CD4-positive, alpha-beta T cell treated with Interferon alpha-2 for 1 hour (primary cell): ENCODE data around the gene FAM222A.

Experiments used
- DNase-seq, 2 donors: peaks; one replicate each; pipeline ENCODE4 v3.0.0-alpha.2; 2020 to 2022

Gene FAM222A

GRCh38 chr12:109726106-109726497 lies 12.5 kb downstream of the FAM222A start:
- no peak for DNase-seq

- no peak for DNase-seq
Measured at GRCh38 chr12:109726511-109727038, 12.9 kb downstream of the FAM222A start.

GRCh38 chr12:109727039-109727723 lies 13.6 kb downstream of the FAM222A start:
- no peak for DNase-seq

GRCh38 chr12:109727746-109728726 lies 14.4 kb downstream of the FAM222A start:
- no peak for DNase-seq

GRCh38 chr12:109728921-109729320 lies 15.3 kb downstream of the FAM222A start:
- no peak for DNase-seq

GRCh38 chr12:109729371-109729781 lies 15.8 kb downstream of the FAM222A start:
- DNase-seq = no peak

- no peak for DNase-seq
Measured at GRCh38 chr12:109729801-109730200, 16.2 kb downstream of the FAM222A start.

- DNase-seq = no peak
Measured at GRCh38 chr12:109730306-109731145, 16.9 kb downstream of the FAM222A start.

- DNase-seq = no peak
Measured at GRCh38 chr12:109731231-109731731, 17.7 kb downstream of the FAM222A start.

GRCh38 chr12:109731806-109732205 lies 18.2 kb downstream of the FAM222A start:
- no peak for DNase-seq

- no peak for DNase-seq
Measured at GRCh38 chr12:109732321-109733305, 19.0 kb downstream of the FAM222A start.

- no peak for DNase-seq
Measured at GRCh38 chr12:109734219-109735000, 20.8 kb downstream of the FAM222A start.

GRCh38 chr12:109735051-109735521 lies 21.5 kb downstream of the FAM222A start:
- DNase-seq = no peak

GRCh38 chr12:109735825-109736551 lies 22.4 kb downstream of the FAM222A start:
- no peak for DNase-seq

GRCh38 chr12:109736552-109737108 lies 23.0 kb downstream of the FAM222A start:
- no peak for DNase-seq

GRCh38 chr12:109737126-109737525 lies 23.5 kb downstream of the FAM222A start:
- DNase-seq = no peak

GRCh38 chr12:109737631-109738030 lies 24.0 kb downstream of the FAM222A start:
- DNase-seq = no peak

GRCh38 chr12:109738209-109738608 lies 24.6 kb downstream of the FAM222A start:
- DNase-seq = no peak
